Brain microvascular endothelial cell (primary cell): Measurements from ENCODE around the gene PRKG1.

ENCODE experiments used
- DNase-seq: peaks from one replicate; pipeline ENCODE4 v3.0.0-alpha.2; 2020
- H3K27ac ChIP-seq: fragments of 250-450 bp; sonication (Bioruptor Pico); 2 replicates; pipeline ENCODE4 v1.5.1; 2020; ENCODE audit warnings: mild to moderate bottlenecking, moderate library complexity
- H3K27me3 ChIP-seq: fragments of 250-450 bp; sonication (Bioruptor Pico); replicated peaks from 2 replicates; pipeline ENCODE4 v1.5.1; 2020; ENCODE audit warnings: mild to moderate bottlenecking
- H3K36me3 ChIP-seq: fragments of 250-450 bp; sonication (Bioruptor Pico); replicated peaks from 2 replicates; pipeline ENCODE4 v1.5.1; 2020; ENCODE audit warnings: mild to moderate bottlenecking
- H3K4me3 ChIP-seq: 2 replicates; pipeline ENCODE4 v1.5.1; 2011; ENCODE audit warnings: low read depth, mild to moderate bottlenecking, control low read depth, low read length, moderate library complexity
- in situ Hi-C: cut with HindIII; loops from 2 replicates; pipeline ENCODE4 v1.10.0; 2017; ENCODE audit warnings: low sequenced_read_pairs, low pct_ligation_motif_present
- TF ChIP-seq, protein P1 (sequence below): IDR thresholded peaks from 2 replicates; pipeline ENCODE4 v1.5.1; 2011; ENCODE audit warnings: low read depth, mild to moderate bottlenecking, moderate library complexity, low read length, control low read depth, inconsistent platforms; ENCODE audit errors: missing control alignments

Gene PRKG1

DNA sequence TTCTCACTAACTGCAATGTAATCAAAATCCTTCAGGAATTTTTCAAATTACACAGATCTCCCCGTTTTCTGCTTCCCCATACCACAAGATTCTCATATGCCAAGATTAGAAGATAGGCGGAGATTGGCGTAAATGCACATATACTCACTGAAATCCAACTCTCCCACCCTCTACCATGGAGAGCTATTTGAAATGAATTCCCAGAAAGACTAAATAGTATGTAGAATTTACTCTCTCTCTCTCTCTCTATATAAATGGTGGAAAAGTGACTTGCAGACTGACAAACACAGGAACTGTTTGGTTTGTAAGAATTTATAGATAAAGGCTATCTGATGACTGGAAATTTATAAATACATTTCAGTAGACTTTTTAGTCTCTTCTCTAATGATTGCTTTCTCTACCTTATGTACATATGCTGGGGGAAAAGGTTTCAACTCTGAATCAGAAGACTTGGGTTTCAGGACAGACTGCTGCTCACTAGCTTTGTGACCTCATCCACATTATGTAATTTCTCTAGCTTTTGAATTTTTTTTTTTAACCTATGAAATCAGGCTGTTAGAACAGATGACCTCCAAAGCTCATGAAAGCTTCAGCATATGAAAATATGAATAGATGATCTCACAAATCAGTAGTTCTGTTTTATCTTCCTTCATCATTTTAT lies 692.9 kb downstream of the PRKG1 start:
- Histone ChIP-seq H3K27ac (no peak overlapping the region), H3K36me3 (no peaks in the 10 kb centered on the region), H3K4me3 (no peak overlapping the region), H3K27me3 (no peaks in the 10 kb centered on the region)
- TF ChIP-seq, protein P1, sequence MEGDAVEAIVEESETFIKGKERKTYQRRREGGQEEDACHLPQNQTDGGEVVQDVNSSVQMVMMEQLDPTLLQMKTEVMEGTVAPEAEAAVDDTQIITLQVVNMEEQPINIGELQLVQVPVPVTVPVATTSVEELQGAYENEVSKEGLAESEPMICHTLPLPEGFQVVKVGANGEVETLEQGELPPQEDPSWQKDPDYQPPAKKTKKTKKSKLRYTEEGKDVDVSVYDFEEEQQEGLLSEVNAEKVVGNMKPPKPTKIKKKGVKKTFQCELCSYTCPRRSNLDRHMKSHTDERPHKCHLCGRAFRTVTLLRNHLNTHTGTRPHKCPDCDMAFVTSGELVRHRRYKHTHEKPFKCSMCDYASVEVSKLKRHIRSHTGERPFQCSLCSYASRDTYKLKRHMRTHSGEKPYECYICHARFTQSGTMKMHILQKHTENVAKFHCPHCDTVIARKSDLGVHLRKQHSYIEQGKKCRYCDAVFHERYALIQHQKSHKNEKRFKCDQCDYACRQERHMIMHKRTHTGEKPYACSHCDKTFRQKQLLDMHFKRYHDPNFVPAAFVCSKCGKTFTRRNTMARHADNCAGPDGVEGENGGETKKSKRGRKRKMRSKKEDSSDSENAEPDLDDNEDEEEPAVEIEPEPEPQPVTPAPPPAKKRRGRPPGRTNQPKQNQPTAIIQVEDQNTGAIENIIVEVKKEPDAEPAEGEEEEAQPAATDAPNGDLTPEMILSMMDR = no peak
- DNase-seq = no peak
- in situ Hi-C loops = no loop called here

DNA sequence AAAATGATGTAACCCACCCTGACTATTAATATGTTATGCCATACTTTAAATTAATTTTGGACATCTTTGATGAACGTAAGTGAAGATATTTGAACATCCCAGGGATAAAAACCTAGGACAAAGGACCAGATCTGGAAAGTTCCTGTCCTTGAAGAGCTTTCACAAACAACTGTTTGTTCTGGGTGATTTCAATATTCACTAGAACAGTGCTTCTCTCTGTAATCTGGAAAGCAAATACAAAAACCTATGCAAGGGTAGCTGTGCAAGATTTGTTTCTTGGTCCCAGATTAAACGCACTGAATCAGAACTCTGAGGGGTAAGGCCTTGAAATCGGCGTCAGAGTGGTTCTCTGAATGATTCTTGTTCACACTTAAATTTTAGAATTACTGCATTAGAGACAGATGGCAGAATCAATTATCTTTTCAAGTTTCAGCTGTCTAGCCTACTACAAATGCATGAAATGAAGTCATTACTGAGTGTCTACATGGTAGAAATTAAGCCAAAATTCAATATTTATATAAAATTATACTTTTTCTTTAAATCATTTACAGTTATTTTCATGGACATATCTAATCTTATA lies 694.7 kb downstream of the PRKG1 start:
- Histone ChIP-seq H3K27me3 (no peaks in the 10 kb centered on the region), H3K4me3 (no peak overlapping the region), H3K36me3 (no peaks in the 10 kb centered on the region), H3K27ac (no peak overlapping the region)
- no peak for DNase-seq
- TF ChIP-seq, protein P1 = no peak
- in situ Hi-C loops = no loop called here

DNA sequence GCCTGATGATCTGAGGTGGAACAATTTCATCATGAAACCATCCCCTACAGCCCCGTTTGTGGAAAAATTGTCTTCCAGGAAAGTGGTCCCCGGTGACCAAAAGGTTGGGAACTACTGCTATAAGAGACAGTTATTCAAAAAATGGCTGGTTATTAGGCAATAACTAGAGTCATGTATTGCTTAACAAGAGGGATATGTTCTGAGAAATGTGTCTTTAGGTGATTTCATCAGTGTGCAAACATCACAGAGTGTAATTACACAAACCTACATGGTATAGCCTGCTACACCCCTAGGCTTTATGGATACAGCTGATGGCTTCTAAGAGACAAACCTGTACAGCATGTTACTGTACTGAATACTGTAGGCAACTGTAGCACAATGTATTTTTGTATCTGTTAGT lies 696.4 kb downstream of the PRKG1 start:
- in situ Hi-C loops = no loop called here
- H3K4me3 ChIP-seq = no peak overlapping the region
- no peak for DNase-seq
- TF ChIP-seq, protein P1 = no peak
- no peaks in the 10 kb centered on the region for H3K27me3 ChIP-seq
- no peaks in the 10 kb centered on the region for H3K36me3 ChIP-seq
- H3K27ac ChIP-seq = no peak overlapping the region

DNA sequence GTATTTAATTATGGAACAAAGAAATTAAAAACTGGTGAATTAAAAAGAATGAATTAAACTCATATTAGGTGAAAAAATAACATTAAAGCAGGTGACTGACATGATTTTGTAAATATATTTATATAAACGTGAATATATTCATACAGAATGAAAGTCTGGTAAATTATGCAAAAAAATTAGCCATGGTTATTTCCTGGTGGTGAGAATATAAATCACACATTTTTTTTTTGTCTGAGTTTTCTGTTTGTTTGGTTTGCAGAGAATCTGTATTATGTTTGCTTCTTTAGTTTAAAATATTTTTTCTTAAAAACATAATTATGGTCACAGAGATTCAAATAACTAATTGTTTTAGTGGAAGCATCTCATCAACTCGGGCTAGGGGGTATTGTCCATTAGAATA lies 698.1 kb downstream of the PRKG1 start:
- Histone ChIP-seq H3K36me3 (no peaks in the 10 kb centered on the region), H3K27ac (no peak overlapping the region), H3K4me3 (no peak overlapping the region), H3K27me3 (no peaks in the 10 kb centered on the region)
- in situ Hi-C loops = no loop called here
- DNase-seq = no peak
- TF ChIP-seq, protein P1 = no peak

DNA sequence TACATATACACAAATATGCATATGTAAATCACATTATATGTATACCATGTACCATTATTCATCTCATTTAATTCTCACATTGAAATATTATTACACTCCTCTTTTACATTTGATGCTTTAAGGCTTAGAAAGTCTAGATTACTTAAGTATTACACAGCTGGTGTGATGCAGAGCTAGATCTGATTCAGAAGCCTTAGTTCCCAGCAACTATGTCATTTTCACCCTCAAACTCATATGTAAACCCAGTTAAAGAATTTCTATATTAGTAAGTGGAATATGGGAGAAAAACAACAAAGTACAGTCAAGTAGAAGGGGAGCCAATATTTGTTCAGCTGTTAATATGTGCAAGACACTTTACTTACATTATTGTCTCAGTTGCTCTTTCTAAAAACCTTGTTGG lies 699.4 kb downstream of the PRKG1 start:
- Histone ChIP-seq H3K4me3 (no peak overlapping the region), H3K27me3 (no peaks in the 10 kb centered on the region), H3K27ac (no peak overlapping the region), H3K36me3 (no peaks in the 10 kb centered on the region)
- in situ Hi-C loops = no loop called here
- no peak for DNase-seq
- TF ChIP-seq, protein P1 = no peak

DNA sequence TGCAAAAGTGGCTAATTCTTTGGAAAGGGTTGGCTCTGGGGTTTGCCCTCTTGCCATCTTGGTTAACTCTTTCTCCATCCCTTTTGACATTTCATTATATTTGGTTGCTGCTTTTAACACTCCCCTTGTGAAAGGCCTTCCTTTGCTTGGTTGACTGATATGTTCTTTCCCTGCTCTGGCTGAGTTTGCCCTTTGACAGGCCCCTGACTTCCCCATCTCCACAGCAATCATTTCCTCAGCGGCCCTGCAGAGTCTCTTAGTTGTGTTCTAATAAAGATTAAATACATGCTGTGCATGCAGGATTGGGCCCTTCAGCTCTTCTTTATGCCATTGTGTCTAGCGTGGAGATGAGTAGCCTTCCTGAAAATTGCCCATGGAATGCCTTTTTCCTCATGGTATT lies 709.7 kb downstream of the PRKG1 start:
- DNase-seq = no peak
- Histone ChIP-seq H3K27me3 (no peaks in the 10 kb centered on the region), H3K27ac (no peak overlapping the region), H3K4me3 (no peak overlapping the region), H3K36me3 (no peaks in the 10 kb centered on the region)
- TF ChIP-seq, protein P1 = no peak
- in situ Hi-C loops = no loop called here
